DMS53 treated with DMSO at 0.1 percent for 48 hours (cell line): Measurements from ENCODE around the gene TIMP4.

Experiments
- DNase-seq: peaks from one replicate; lab custom pipeline; 2025; ENCODE audit not compliant: unreplicated experiment; lab: John Stamatoyannopoulos, UW

Gene TIMP4

GRCh38 chr3:12148183-12148940 is 10.3 kb downstream of the TIMP4 start:
- DNase-seq, result no peak

DNA sequence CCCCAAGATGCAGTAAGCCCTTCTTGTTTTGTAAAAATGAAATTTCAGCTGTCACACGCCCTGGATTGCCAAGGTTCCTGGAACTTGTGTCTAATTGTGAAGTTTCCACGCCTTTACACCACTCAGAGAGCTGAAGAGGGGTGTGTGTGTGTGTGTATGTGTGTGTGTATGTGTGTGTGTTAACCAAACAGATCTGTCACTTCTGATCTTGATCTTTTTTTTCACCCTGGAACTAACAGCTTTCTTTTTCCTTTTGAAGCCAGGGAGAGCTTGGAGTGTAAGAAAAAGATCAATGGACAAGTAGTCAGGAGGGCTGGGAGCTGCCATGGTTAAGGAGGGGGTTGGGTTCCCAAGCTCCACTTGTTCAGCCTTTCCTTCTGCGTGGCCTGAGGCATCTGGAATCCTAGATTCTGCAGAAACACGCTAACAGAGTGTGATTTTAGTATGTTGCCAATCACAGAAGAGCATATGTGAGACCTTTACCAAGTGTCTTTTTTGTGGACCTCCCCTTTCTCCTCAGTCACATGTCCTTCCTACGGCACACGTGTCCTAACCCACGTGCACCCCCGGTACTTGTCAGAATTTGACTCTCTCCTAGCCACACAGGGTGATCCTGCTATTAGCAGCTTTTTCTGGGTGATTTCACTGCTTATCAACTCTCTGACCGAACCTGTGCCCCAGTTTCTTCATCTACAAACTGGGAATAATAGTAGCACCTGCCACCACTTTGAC is 11.5 kb downstream of the TIMP4 start:
- DNase-seq, result no peak

DNA sequence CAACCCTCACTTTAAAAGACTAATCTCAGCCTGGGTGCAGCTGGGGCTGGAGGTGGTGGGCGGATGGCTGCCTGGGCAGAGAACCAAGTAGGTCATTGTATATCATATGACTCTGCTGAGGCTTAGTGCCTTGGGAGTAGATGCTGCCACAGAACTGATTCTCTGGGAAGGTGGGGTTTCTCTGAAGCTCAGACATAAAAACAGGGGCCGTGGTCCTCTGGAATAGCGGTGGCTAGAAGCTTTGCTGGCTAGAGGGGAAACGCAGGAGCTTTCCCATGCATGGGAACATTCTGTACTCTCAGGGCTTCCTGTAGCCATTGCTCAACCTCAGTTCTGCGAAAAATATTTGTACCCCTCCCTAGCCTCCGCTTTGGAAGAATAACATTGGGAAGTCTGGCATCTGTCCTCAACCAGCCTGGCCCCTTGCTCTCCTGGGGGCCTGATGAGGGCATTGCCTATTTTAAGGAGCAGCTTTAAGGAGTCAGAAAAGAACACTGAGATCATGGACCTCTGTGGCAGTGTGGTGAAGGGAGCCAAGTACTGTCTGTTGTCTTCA is 14.7 kb downstream of the TIMP4 start:
- no peak for DNase-seq

GRCh38 chr3:12142476-12142875 is 16.2 kb downstream of the TIMP4 start:
- no peak for DNase-seq

- no peak for DNase-seq
Observed at GRCh38 chr3:12141350-12141749, 17.4 kb downstream of the TIMP4 start.

- DNase-seq, result no peak
Observed at GRCh38 chr3:12139111-12139511, 19.6 kb downstream of the TIMP4 start.

DNA sequence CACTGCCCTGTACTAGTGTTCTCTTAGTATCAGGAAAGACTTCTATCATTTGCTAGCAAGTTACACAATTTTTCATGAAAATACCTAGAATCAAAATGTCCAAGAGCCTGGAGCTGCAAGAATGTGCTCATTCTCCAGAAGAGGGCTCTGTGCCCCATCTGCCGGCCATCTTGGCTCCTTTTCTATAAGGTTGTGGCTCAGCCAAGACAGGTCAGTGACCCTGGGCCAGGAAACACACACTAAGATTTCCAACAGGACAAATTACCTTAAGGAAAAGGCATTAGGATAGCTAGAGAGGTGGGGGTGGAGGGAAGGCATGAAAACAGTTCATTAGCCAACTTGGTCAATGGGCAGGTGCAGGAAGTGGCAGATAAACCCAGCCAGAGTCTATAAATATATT is 20.7 kb downstream of the TIMP4 start:
- no peak for DNase-seq

DNA sequence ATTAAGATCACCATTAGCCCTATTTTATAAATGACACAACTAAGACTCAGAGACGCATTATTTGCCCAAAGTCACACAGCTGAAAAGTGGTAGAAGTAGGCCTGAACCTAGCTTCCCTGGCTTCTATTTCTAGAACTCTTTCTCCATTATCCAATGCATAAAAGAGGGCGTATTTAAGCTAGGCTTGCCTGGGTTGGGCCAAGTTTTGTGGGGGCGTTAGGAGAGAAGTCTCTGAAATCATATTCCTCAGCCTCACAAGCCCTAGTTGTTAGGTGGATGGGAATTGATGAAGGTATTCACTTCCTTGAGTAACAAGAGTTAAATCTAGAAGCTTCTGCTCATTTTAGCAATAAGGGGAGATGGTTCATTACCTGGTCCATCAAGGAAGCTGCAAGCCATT is 22.3 kb downstream of the TIMP4 start:
- DNase-seq, result no peak

GRCh38 chr3:12135029-12135657 is 23.6 kb downstream of the TIMP4 start:
- DNase-seq, result peak; percentile 23

DNA sequence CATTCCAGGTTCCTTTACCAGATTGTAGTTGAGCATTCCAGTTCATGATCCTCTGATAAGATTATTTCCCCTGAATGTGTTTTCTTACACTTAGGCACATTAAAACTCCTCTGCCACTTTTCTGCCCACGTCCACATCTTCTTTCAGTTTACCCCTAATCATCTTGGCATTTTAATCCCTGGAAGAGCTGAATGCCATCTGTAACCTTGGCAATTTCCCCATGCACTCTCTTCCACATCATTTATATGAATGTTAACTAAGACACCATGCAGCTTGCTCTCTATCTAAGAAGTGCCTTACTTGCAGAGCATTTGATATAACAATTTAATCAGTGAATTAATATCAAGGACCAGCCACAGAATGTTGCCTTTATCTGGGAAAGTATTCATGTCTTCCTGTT is 25.8 kb downstream of the TIMP4 start:
- DNase-seq, result no peak

DNA sequence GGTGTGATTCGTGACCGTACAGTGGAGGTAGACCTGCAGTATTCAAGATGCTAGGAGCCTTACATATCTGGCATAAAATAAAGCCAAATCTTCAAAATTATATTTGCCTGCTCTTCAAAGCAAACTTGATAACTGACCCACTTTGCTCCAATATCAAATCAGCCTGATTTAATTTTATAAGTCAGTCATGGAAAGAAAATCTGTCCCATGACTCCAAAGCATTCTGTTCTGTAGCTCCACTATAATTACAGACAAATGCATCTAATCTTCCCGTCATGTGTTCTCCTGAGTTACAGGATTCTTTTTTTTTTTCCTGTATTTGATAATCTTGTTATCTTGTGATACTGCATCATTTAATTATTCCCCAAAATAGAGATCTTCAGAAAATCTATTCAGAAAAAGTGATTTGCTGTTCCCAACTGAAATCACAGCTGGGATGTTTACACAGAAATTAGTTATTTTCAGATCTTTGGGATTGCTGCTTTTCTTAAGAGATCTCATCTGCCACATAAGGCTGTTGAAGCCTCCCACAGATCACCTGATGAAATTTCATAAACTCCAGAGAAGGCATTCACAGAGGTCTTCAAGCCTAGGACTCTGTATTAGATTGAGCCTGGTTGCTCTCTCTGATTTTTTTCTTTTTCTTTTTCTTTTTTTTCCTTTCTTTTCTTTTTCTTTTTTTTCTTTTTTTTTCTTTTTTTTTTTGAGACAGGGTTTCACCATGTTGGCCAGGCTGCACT is 27.2 kb downstream of the TIMP4 start:
- no peak for DNase-seq

- DNase-seq, result no peak
Observed at GRCh38 chr3:12127391-12127790, 31.3 kb downstream of the TIMP4 start.

DNA sequence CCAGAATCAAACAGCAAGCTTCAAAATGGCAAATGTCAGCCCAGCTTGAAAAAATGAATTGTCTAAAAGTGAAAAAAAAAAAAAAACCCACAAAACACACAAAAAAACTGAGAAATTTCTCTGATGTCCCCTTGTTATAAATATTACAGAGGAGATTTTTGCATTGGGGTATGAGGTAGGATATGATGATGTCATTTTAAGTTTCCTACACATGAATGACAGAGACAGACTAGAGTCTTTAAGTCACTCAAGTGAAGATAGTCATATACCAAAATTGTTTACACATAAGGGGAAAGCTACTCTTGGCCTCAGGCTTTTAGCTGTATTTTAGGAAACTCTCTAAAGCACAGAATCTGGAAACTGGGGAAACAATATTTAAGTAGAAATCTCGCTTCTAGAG is 32.9 kb downstream of the TIMP4 start:
- no peak for DNase-seq

DNA sequence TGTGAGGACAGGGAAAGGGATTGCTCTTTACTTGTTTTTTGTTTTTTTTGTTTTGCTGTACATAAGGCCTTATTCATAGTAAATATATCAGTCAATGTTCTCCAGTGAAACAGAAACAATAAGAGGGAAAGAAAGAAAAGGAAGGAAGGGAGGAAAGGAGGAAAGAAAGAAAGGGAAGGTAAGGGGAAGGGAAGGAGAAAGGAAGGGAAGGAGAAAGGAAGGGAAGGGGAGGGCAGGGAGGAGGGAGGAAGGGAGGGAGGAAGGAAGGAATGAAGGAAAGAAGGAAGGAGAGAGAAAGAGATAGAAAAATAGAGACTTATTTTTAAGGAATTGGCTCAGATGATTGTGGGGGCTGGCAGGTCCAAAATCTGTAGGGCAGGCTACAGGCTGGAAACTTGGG is 37.2 kb downstream of the TIMP4 start:
- DNase-seq, result no peak

GRCh38 chr3:12120374-12121140 is 38.2 kb downstream of the TIMP4 start:
- no peak for DNase-seq

GRCh38 chr3:12117473-12117872 is 41.2 kb downstream of the TIMP4 start:
- no peak for DNase-seq

DNA sequence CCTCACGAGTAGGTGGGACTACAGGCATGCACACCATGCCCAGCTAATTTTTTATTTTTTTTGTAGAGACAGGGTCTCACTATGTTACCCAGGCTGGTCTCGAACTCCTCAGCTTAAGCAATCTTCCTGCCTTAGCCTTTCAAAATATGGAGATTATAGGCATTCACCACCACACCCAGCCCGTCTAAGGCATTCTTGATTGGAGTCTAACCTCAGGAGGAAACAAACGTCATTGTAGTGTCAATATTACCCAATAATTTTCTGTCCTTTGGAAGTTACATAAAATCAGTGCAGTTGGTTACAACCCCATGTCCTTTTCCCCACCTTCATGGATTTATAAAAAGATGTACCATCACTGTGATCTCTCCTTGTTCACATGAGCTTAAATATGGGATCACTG is 41.8 kb downstream of the TIMP4 start:
- DNase-seq, result no peak

- DNase-seq, result no peak
Observed at GRCh38 chr3:12115849-12116248, 42.9 kb downstream of the TIMP4 start.

- DNase-seq, result no peak
Observed at GRCh38 chr3:12115104-12115503, 43.6 kb downstream of the TIMP4 start.

GRCh38 chr3:12114251-12114650 is 44.5 kb downstream of the TIMP4 start:
- DNase-seq, result no peak
